HAP-1 (cell line): Measurements from ENCODE around the gene PRKACA.

ENCODE experiments used
- DNase-seq, 2 experiments: peaks; one replicate each; pipeline ENCODE4 v3.0.0-alpha.2; 2016 to 2020; ENCODE audit warnings: low spot score in 2 of 2
- H3K27me3 ChIP-seq: fragments of 250-450 bp; sonication (Bioruptor Pico); 2 replicates; pipeline ENCODE4 v1.5.1; 2020; ENCODE audit warnings: low read depth, mild to moderate bottlenecking, moderate library complexity
- H3K36me3 ChIP-seq: fragments of 250-450 bp; sonication (Bioruptor Pico); replicated peaks from 2 replicates; pipeline ENCODE4 v1.5.1; 2020; ENCODE audit warnings: mild to moderate bottlenecking
- H3K4me1 ChIP-seq: fragments of 250-450 bp; sonication (Bioruptor Pico); 2 replicates; pipeline ENCODE4 v1.5.1; 2020; ENCODE audit warnings: mild to moderate bottlenecking
- H3K4me3 ChIP-seq: fragments of 250-450 bp; sonication (Bioruptor Pico); 2 replicates; pipeline ENCODE4 v1.5.1; 2020; ENCODE audit warnings: mild to moderate bottlenecking, moderate library complexity
- H3K9me3 ChIP-seq: fragments of 250-450 bp; sonication (Bioruptor Pico); 2 replicates; pipeline ENCODE4 v1.5.1; 2020; ENCODE audit warnings: mild to moderate bottlenecking, moderate library complexity
- in situ Hi-C: fragments of 300-500 bp; cut with MboI; formaldehyde crosslinking; loops from 3 replicates; pipeline ENCODE4 v1.14.3; 2020; ENCODE audit warnings: low sequenced_read_pairs, inconsistent platforms, mixed read lengths

Gene PRKACA

GRCh38 chr19:14103310-14103709 is 14.3 kb downstream of the PRKACA start:
- no peak for DNase-seq
- H3K9me3 ChIP-seq: no peaks in the 10 kb centered on the region
- H3K27me3 ChIP-seq: no peaks in the 10 kb centered on the region
- H3K4me1 ChIP-seq: no peaks in the 10 kb centered on the region
- H3K36me3 ChIP-seq: peaks cover 24% of the 10 kb centered on the region
- no peak overlapping the region for H3K4me3 ChIP-seq
- in situ Hi-C loops: no loop called here

- Histone ChIP-seq H3K27me3 (no peaks in the 10 kb centered on the region), H3K4me3 (no peak overlapping the region), H3K9me3 (no peaks in the 10 kb centered on the region), H3K4me1 (no peaks in the 10 kb centered on the region), H3K36me3 (peaks cover 24% of the 10 kb centered on the region)
- in situ Hi-C loops: no loop called here
- no peak for DNase-seq
These were observed 14.8 kb downstream of the PRKACA start for GRCh38 chr19:14102756-14103155.

GRCh38 chr19:14102102-14102696 is 15.4 kb downstream of the PRKACA start:
- Histone ChIP-seq H3K36me3 (peaks cover 24% of the 10 kb centered on the region), H3K4me1 (no peaks in the 10 kb centered on the region), H3K27me3 (no peaks in the 10 kb centered on the region), H3K4me3 (no peak overlapping the region), H3K9me3 (no peaks in the 10 kb centered on the region)
- in situ Hi-C loops: no loop called here
- no peak for DNase-seq

- no peaks in the 10 kb centered on the region for H3K27me3 ChIP-seq
- H3K4me3 ChIP-seq: no peak overlapping the region
- H3K4me1 ChIP-seq: no peaks in the 10 kb centered on the region
- no peak for DNase-seq
- in situ Hi-C loops: no loop called here
- H3K36me3 ChIP-seq: peaks cover 27% of the 10 kb centered on the region
- H3K9me3 ChIP-seq: no peaks in the 10 kb centered on the region
These were observed 16.5 kb downstream of the PRKACA start for GRCh38 chr19:14101003-14101545.

- Histone ChIP-seq H3K4me1 (no peaks in the 10 kb centered on the region), H3K4me3 (no peak overlapping the region), H3K9me3 (peaks cover 8% of the 10 kb centered on the region), H3K36me3 (peaks cover 22% of the 10 kb centered on the region), H3K27me3 (no peaks in the 10 kb centered on the region)
- no peak for DNase-seq
- in situ Hi-C loops: no loop called here
These were observed 19.9 kb downstream of the PRKACA start for GRCh38 chr19:14097532-14098151.

GRCh38 chr19:14096272-14096992 is 21.1 kb downstream of the PRKACA start:
- Histone ChIP-seq H3K27me3 (no peaks in the 10 kb centered on the region), H3K36me3 (peaks cover 14% of the 10 kb centered on the region), H3K4me1 (peaks cover 2% of the 10 kb centered on the region; the same call in 1 of the 2 replicates), H3K9me3 (peaks cover 8% of the 10 kb centered on the region), H3K4me3 (no peak overlapping the region)
- in situ Hi-C loops: no loop called here
- DNase-seq: no peak

- no peaks in the 10 kb centered on the region for H3K27me3 ChIP-seq
- peaks cover 8% of the 10 kb centered on the region for H3K9me3 ChIP-seq
- in situ Hi-C loops: no loop called here
- DNase-seq: no peak
- H3K4me1 ChIP-seq: peaks cover 2% of the 10 kb centered on the region; the same call in 1 of the 2 replicates
- H3K36me3 ChIP-seq: peaks cover 3% of the 10 kb centered on the region
- no peak overlapping the region for H3K4me3 ChIP-seq
These were observed 22.7 kb downstream of the PRKACA start for GRCh38 chr19:14094854-14095253.

GRCh38 chr19:14093117-14093823 is 24.3 kb downstream of the PRKACA start:
- in situ Hi-C loops: no loop called here
- Histone ChIP-seq H3K4me3 (no peak overlapping the region), H3K4me1 (peaks cover 2% of the 10 kb centered on the region; the same call in 1 of the 2 replicates), H3K9me3 (peaks cover 8% of the 10 kb centered on the region), H3K27me3 (no peaks in the 10 kb centered on the region), H3K36me3 (peaks cover 10% of the 10 kb centered on the region)
- no peak for DNase-seq

- H3K36me3 ChIP-seq: peaks cover 12% of the 10 kb centered on the region
- in situ Hi-C loops: no loop called here
- peak overlapping the region; percentile 49 for H3K4me3 ChIP-seq
- peaks cover 8% of the 10 kb centered on the region for H3K9me3 ChIP-seq
- peaks cover 2% of the 10 kb centered on the region; the same call in 1 of the 2 replicates for H3K4me1 ChIP-seq
- no peaks in the 10 kb centered on the region for H3K27me3 ChIP-seq
- peak in 1 of 2 experiments; percentile 36 for DNase-seq
These were observed 25.6 kb downstream of the PRKACA start for GRCh38 chr19:14091813-14092462.

GRCh38 chr19:14091081-14091812 is 26.3 kb downstream of the PRKACA start:
- Histone ChIP-seq H3K36me3 (peaks cover 13% of the 10 kb centered on the region), H3K27me3 (no peaks in the 10 kb centered on the region), H3K4me3 (peak overlapping the region; percentile 49), H3K4me1 (peaks cover 2% of the 10 kb centered on the region; the same call in 1 of the 2 replicates), H3K9me3 (peaks cover 8% of the 10 kb centered on the region)
- in situ Hi-C loops: no loop called here
- DNase-seq: peak; percentile 62 to 73

- Histone ChIP-seq H3K4me1 (peaks cover 2% of the 10 kb centered on the region; the same call in 1 of the 2 replicates), H3K4me3 (peak within 1 kb of the TSS; percentile 49), H3K27me3 (no peaks in the 10 kb centered on the region), H3K36me3 (peaks cover 13% of the 10 kb centered on the region), H3K9me3 (peaks cover 8% of the 10 kb centered on the region)
- peak; percentile 79 to 93 for DNase-seq
- in situ Hi-C loops: no loop called here
These were observed 27.0 kb downstream of the PRKACA start, which contains the start of gene SAMD1 for GRCh38 chr19:14090509-14091080. SAMD1 (minus strand) TSS chr19:14090751.
